ENCODE results near the gene RHBDL1. TPM values are rescaled to one million over a fixed set of nuclear protein-coding genes. Genes with fewer than 3 reads are reported as not detected.
A peak's percentile ranks its signal among the peaks of the same experiment; 100 is the strongest.

Gene RHBDL1
- total RNA-seq, 1 experiment from 2014 or later: 12.7 TPM

- TF ChIP-seq EZH2phosphoT487 (IDR thresholded peaks at IDR 0.05; ENCODE audit: borderline replicate concordance) (no peak), FOSL1 (IDR thresholded peaks at IDR 0.05; ENCODE audit: low read depth) (no peak), POLR2AphosphoS5 (IDR thresholded peaks at IDR 0.05; ENCODE audit: low read depth, low read length) (no peak; the same call in 1 of the 2 replicates), ELF1 (IDR thresholded peaks at IDR 0.05; ENCODE audit: borderline replicate concordance, low read depth) (no peak), EZH2 (IDR thresholded peaks at IDR 0.05) (no peak), SIN3A (IDR thresholded peaks at IDR 0.05; ENCODE audit: low read depth) (no peak), REST (IDR thresholded peaks at IDR 0.05; ENCODE audit: low read depth) (no peak), SP1 (IDR thresholded peaks at IDR 0.05; ENCODE audit: low read depth) (no peak), ATF3 (IDR thresholded peaks at IDR 0.05) (no peak), CTCF (IDR thresholded peaks at IDR 0.05 in 2 of 3, conservative IDR thresholded peaks at IDR 0.05 in 1 of 3; ENCODE audit: borderline replicate concordance in 1 of 3, insufficient read depth in 1 of 3, low read depth in 2 of 3, low read length in 2 of 3) (no peak), POLR2A (IDR thresholded peaks at IDR 0.05; ENCODE audit: borderline replicate concordance, extremely low read depth, insufficient read depth, insufficient read length) (no peak), ZBTB33 (IDR thresholded peaks at IDR 0.05; ENCODE audit: extremely low read depth, insufficient replicate concordance, low read length) (no peak), MAX (IDR thresholded peaks at IDR 0.05) (no peak), CBX3 (IDR thresholded peaks at IDR 0.05; ENCODE audit: low read depth) (no peak), ZFX (IDR thresholded peaks at IDR 0.05) (no peak), RAD21 (IDR thresholded peaks at IDR 0.05; ENCODE audit: low read depth) (no peak), CEBPB (IDR thresholded peaks at IDR 0.05; ENCODE audit: low read depth) (no peak)
- TSS peak; percentile 52 for BruUV-seq (replicated peaks)
- POLR2A ChIA-PET: no interaction called here
- RAD21 ChIA-PET (ENCODE audit: low non-redundant PET in 1 of 2, low total read pairs in 2 of 2, uncharacterized antibody in 2 of 2, unreplicated experiment in 2 of 2): no interaction called here
- intact Hi-C loops (cut with micrococcal nuclease): no loop called here
- CTCF ChIA-PET: interaction anchor here (0.7 kb wide), 1 partner anchor 109 kb away, joined by 5 read pairs; no protein-coding TSS in a partner anchor
- Histone ChIP-seq H2AFZ (ENCODE audit: low read depth, low read length, poor library complexity, severe bottlenecking) (no peak overlapping the region), H3K79me2 (ENCODE audit: insufficient read depth, low read length) (peaks cover 13% of the 10 kb centered on the region; the same call in 1 of the 2 replicates), H3K4me3 (replicated peaks in 1 of 2; ENCODE audit: low read depth in 1 of 2, low read length in 2 of 2) (no peak overlapping the region), H4K20me1 (ENCODE audit: insufficient read depth) (no peaks in the 10 kb centered on the region), H3K4me2 (ENCODE audit: low read length) (no peak overlapping the region), H3K9me3 (ENCODE audit: control insufficient read depth in 1 of 2, insufficient read depth in 1 of 2, low read depth in 1 of 2, low read length in 2 of 2) (no peaks in the 10 kb centered on the region), H3K9ac (ENCODE audit: low read length) (no peak overlapping the region), H3K27me3 (ENCODE audit: insufficient read depth, low read length) (no peaks in the 10 kb centered on the region), H3K4me1 (ENCODE audit: control insufficient read depth in 1 of 2, insufficient read depth in 2 of 2, low read length in 2 of 2) (peaks cover 18 to 46% of the 10 kb centered on the region in 2 experiments), H3K9me2 (ENCODE audit: insufficient read depth) (no peaks in the 10 kb centered on the region), H3K27ac (ENCODE audit: low read depth, low read length) (no peak overlapping the region), H3K36me3 (ENCODE audit: control insufficient read depth in 1 of 2, insufficient read depth in 2 of 2, low read length in 2 of 2) (no peaks in the 10 kb centered on the region)
- ATAC-seq (no peak), DNase-seq (ENCODE audit: low read depth, low spot score) (no peak)
Observed at GRCh38 chr16:692356-693108, 17.1 kb downstream of the RHBDL1 start.

All from HCT116 (cell line).